ENCODE measurements around the gene NAALADL2. TPM values are rescaled to one million over a fixed set of nuclear protein-coding genes. Genes with fewer than 3 reads are reported as not detected.

NAALADL2 gene
- total and polyA plus RNA-seq, 2 of the 4 experiments (the other 2 are of a cell fraction), result 3.8 to 19.2 TPM

DNA sequence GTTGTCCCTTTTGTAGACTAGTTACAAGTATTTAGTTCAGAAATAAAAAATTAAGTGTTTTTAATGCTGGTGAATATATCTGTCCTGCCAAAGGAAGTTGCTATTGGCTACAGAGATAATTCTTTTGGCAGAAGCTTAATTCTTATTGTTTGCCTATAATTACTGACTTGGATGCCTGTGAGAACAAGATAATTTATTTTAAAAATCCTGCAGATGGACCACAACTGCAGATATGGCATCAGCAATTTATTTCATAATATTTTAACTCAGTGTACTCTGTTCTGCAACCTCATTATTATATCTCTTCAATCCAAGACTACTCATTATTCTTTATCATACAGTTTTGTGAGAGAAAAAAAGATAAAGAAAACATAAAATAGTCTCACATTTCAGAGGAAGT, 789.8 kb downstream of the NAALADL2 start:
- H3K56ac ChIP-seq (ENCODE audit: extremely low read depth, insufficient read depth, low read length), result no peak overlapping the region
- no peak overlapping the region for H3K4me2 ChIP-seq (ENCODE audit: low read depth, low read length)
- no peak overlapping the region for H4K8ac ChIP-seq (ENCODE audit: low read depth in 2 of 2, low read length in 2 of 2)
- DNase-seq (no peak), ATAC-seq (ENCODE audit: low read depth) (no peak)
- no peak overlapping the region for H3K23ac ChIP-seq (ENCODE audit: low read depth, low read length)
- no peak overlapping the region for H2AK5ac ChIP-seq (ENCODE audit: low read depth, low read length)
- BruUV-seq (replicated peaks), result no TSS peak
- no peak overlapping the region for H3K18ac ChIP-seq (ENCODE audit: low read depth, low read length)
- ChIA-PET POLR2A (ENCODE audit: unreplicated experiment) (no interaction called here), CTCF (interaction anchor here (0.7 kb wide), 1 partner anchor 1885 kb away, joined by 3 read pairs; no protein-coding TSS in a partner anchor)
- H4K91ac ChIP-seq (ENCODE audit: insufficient read depth, low read depth, low read length), result no peak overlapping the region
- no peak overlapping the region for H2BK120ac ChIP-seq (ENCODE audit: low read depth, low read length)
- no peak overlapping the region for H3K27ac ChIP-seq (ENCODE audit: insufficient read depth, low read length)
- intact Hi-C loops (cut with micrococcal nuclease) (no loop called here), in situ Hi-C loops (cut with MboI; ENCODE audit: low sequenced_read_pairs) (no loop called here), dilution Hi-C loops (cut with HindIII; ENCODE audit: low sequenced_read_pairs, unreplicated experiment) (no loop called here)
- H2AFZ ChIP-seq (replicated peaks; ENCODE audit: low read length, poor library complexity), result no peak overlapping the region
- H3K9me3 ChIP-seq (ENCODE audit: control insufficient read depth, insufficient read depth, low read length), result no peaks in the 10 kb centered on the region
- H3K36me3 ChIP-seq (ENCODE audit: control insufficient read depth, insufficient read depth, low read length), result no peaks in the 10 kb centered on the region
- no peak overlapping the region for H3K9ac ChIP-seq (ENCODE audit: low read depth, low read length)
- H3K9me1 ChIP-seq (ENCODE audit: insufficient read depth, low read length), result no peaks in the 10 kb centered on the region
- no peaks in the 10 kb centered on the region for H3K79me1 ChIP-seq (ENCODE audit: low read depth in 1 of 2, low read length in 2 of 2)
- H2BK5ac ChIP-seq (ENCODE audit: low read depth, low read length, poor library complexity, severe bottlenecking), result no peak overlapping the region
- no peak overlapping the region for H2AK9ac ChIP-seq (replicated peaks; ENCODE audit: low read depth, low read length, poor library complexity)
- no peaks in the 10 kb centered on the region for H4K20me1 ChIP-seq (ENCODE audit: insufficient read depth, low read length)
- no peak overlapping the region for H4K5ac ChIP-seq (ENCODE audit: low read depth, low read length)
- H3K4ac ChIP-seq (ENCODE audit: low read depth, low read length), result no peak overlapping the region
- no peak for TF ChIP-seq RCOR1 (IDR thresholded peaks at IDR 0.05; ENCODE audit: insufficient replicate concordance, low read length)
- no peak for TF ChIP-seq RAD21 (IDR thresholded peaks at IDR 0.05; ENCODE audit: low read length)
- no peak for TF ChIP-seq RFX5 (IDR thresholded peaks at IDR 0.05; ENCODE audit: low read depth, low read length)
- H3K4me3 ChIP-seq (ENCODE audit: insufficient read depth, low read depth, low read length), result no peak overlapping the region
- no peak overlapping the region for H3K14ac ChIP-seq (replicated peaks; ENCODE audit: low read depth, low read length)
- H3K27me3 ChIP-seq (ENCODE audit: control insufficient read depth, insufficient read depth, low read length), result no peaks in the 10 kb centered on the region
- no peak overlapping the region for H2BK15ac ChIP-seq (ENCODE audit: low read depth, low read length)
- H2BK20ac ChIP-seq (ENCODE audit: low read depth, low read length), result no peak overlapping the region
- no peaks in the 10 kb centered on the region for H3K4me1 ChIP-seq (ENCODE audit: control insufficient read depth, insufficient read depth, low read length)

Measured in IMR-90 (cell line).